ENCODE measurements around the gene DNPEP.

DNPEP gene

GRCh38 chr2:219344751-219345430 is 42.8 kb downstream of the DNPEP start:
- H3K4me3 ChIP-seq (ENCODE audit: low read depth, low read length, poor library complexity, severe bottlenecking) = no peak overlapping the region
- H4K20me1 ChIP-seq (ENCODE audit: insufficient read depth, low read length) = no peaks in the 10 kb centered on the region
- H3F3A ChIP-seq (ENCODE audit: insufficient read depth, low read length) = no peaks in the 10 kb centered on the region
- H3K79me2 ChIP-seq (ENCODE audit: insufficient read depth, low read length) = no peaks in the 10 kb centered on the region
- no peak for TF ChIP-seq CTCF (IDR thresholded peaks at IDR 0.05; ENCODE audit: low read length)
- no peak for TF ChIP-seq EZH2 (IDR thresholded peaks at IDR 0.05; ENCODE audit: borderline replicate concordance, low read length)
- no peaks in the 10 kb centered on the region for H3K4me1 ChIP-seq (ENCODE audit: insufficient read depth, low read length, severe bottlenecking)
- H2AFZ ChIP-seq (ENCODE audit: low read length) = no peak overlapping the region
- H3K9me2 ChIP-seq (ENCODE audit: low read depth, low read length) = no peaks in the 10 kb centered on the region
- H3K9me3 ChIP-seq (ENCODE audit: low read length) = no peaks in the 10 kb centered on the region
- H3K4me2 ChIP-seq (ENCODE audit: low read length) = no peak overlapping the region
- no peak overlapping the region for H3K27ac ChIP-seq (ENCODE audit: low read depth, low read length, poor library complexity, severe bottlenecking)
- H3K9ac ChIP-seq (ENCODE audit: low read length) = no peak overlapping the region
- H3K27me3 ChIP-seq (ENCODE audit: insufficient read depth, low read length) = no peaks in the 10 kb centered on the region
- H3K36me3 ChIP-seq (ENCODE audit: insufficient read depth, low read length) = no peaks in the 10 kb centered on the region

GRCh38 chr2:219335373-219335786 is 52.3 kb downstream of the DNPEP start:
- Histone ChIP-seq H3K9ac (ENCODE audit: low read length) (no peak overlapping the region), H3K4me2 (ENCODE audit: low read length) (no peak overlapping the region), H2AFZ (ENCODE audit: low read length) (no peak overlapping the region)

GRCh38 chr2:219334076-219334475 is 53.6 kb downstream of the DNPEP start:
- Histone ChIP-seq H4K20me1 (ENCODE audit: insufficient read depth, low read length) (no peaks in the 10 kb centered on the region), H3K79me2 (ENCODE audit: insufficient read depth, low read length) (no peaks in the 10 kb centered on the region), H3K36me3 (ENCODE audit: insufficient read depth, low read length) (no peaks in the 10 kb centered on the region), H3F3A (ENCODE audit: insufficient read depth, low read length) (no peaks in the 10 kb centered on the region), H3K4me2 (ENCODE audit: low read length) (no peak overlapping the region), H3K4me3 (ENCODE audit: low read depth, low read length, poor library complexity, severe bottlenecking) (no peak overlapping the region), H3K27ac (ENCODE audit: low read depth, low read length, poor library complexity, severe bottlenecking) (no peak overlapping the region), H3K9me2 (ENCODE audit: low read depth, low read length) (no peaks in the 10 kb centered on the region), H3K9me3 (ENCODE audit: low read length) (0 out of 2 replicates have a peak, but pooled peaks cover 4% of the 10 kb centered on the region), H3K4me1 (ENCODE audit: insufficient read depth, low read length, severe bottlenecking) (no peaks in the 10 kb centered on the region), H3K9ac (ENCODE audit: low read length) (no peak overlapping the region), H2AFZ (ENCODE audit: low read length) (no peak overlapping the region), H3K27me3 (ENCODE audit: insufficient read depth, low read length) (no peaks in the 10 kb centered on the region; the same call in 1 of the 2 replicates)
- TF ChIP-seq EZH2 (IDR thresholded peaks at IDR 0.05; ENCODE audit: borderline replicate concordance, low read length) = no peak
- no peak for TF ChIP-seq CTCF (IDR thresholded peaks at IDR 0.05; ENCODE audit: low read length)

More at GRCh38 chr2:219335373-219335786, 52.3 kb downstream of the DNPEP start:
- no peaks in the 10 kb centered on the region for H3K9me2 ChIP-seq (ENCODE audit: low read depth, low read length)
- H3K36me3 ChIP-seq (ENCODE audit: insufficient read depth, low read length) = no peaks in the 10 kb centered on the region
- H3K79me2 ChIP-seq (ENCODE audit: insufficient read depth, low read length) = no peaks in the 10 kb centered on the region
- H3F3A ChIP-seq (ENCODE audit: insufficient read depth, low read length) = no peaks in the 10 kb centered on the region
- H3K4me3 ChIP-seq (ENCODE audit: low read depth, low read length, poor library complexity, severe bottlenecking) = no peak overlapping the region
- no peaks in the 10 kb centered on the region for H4K20me1 ChIP-seq (ENCODE audit: insufficient read depth, low read length)
- 0 out of 2 replicates have a peak, but pooled peaks cover 4% of the 10 kb centered on the region for H3K9me3 ChIP-seq (ENCODE audit: low read length)
- no peak overlapping the region for H3K27ac ChIP-seq (ENCODE audit: low read depth, low read length, poor library complexity, severe bottlenecking)
- TF ChIP-seq EZH2 (IDR thresholded peaks at IDR 0.05; ENCODE audit: borderline replicate concordance, low read length) (no peak), CTCF (IDR thresholded peaks at IDR 0.05; ENCODE audit: low read length) (no peak)
- H3K4me1 ChIP-seq (ENCODE audit: insufficient read depth, low read length, severe bottlenecking) = no peaks in the 10 kb centered on the region
- H3K27me3 ChIP-seq (ENCODE audit: insufficient read depth, low read length) = no peaks in the 10 kb centered on the region; the same call in 1 of the 2 replicates
